Activated CD4-positive, alpha-beta T cell treated with anti-CD3 and anti-CD28 coated beads, Interleukin-2, amount 10 ng/mL, durations not matched to agents 24 days and 14 days (primary cell): ENCODE measurements around the gene POLE. TPM values are rescaled to one million over a fixed set of nuclear protein-coding genes. Genes with fewer than 3 reads are reported as not detected.
A peak's percentile ranks its signal among the peaks of the same experiment; 100 is the strongest.

Experiments
- DNase-seq: peaks from one replicate; pipeline ENCODE4 v3.0.0; 2022
- H3K27ac Mint-ChIP-seq: one replicate; pipeline ENCODE4 v1.8.0; 2022; ENCODE audit warnings: mild to moderate bottlenecking, mixed read lengths
- H3K27me3 Mint-ChIP-seq: one replicate; pipeline ENCODE4 v1.8.0; 2022; ENCODE audit warnings: mixed read lengths
- H3K36me3 Mint-ChIP-seq: one replicate; pipeline ENCODE4 v1.8.0; 2022; ENCODE audit warnings: low read depth, mild to moderate bottlenecking, mixed read lengths
- H3K4me1 Mint-ChIP-seq: one replicate; pipeline ENCODE4 v1.8.0; 2021; ENCODE audit warnings: mixed read lengths
- H3K4me3 Mint-ChIP-seq: one replicate; pipeline ENCODE4 v1.8.0; 2022; ENCODE audit warnings: mild to moderate bottlenecking, moderate library complexity, mixed read lengths
- H3K9me3 Mint-ChIP-seq: one replicate; pipeline ENCODE4 v1.8.0; 2021; ENCODE audit warnings: mixed read lengths
- intact Hi-C: fragments of 100-400 bp; cut with micrococcal nuclease; formaldehyde crosslinking; loops from one replicate; pipeline ENCODE4 v1.15.1; 2023
- total RNA-seq: library from RNA; stranded (reverse); gene quantifications from 2 replicates; pipeline ENCODE4 v1.2.3, GENCODE V29; 2022

Gene POLE, protein sequence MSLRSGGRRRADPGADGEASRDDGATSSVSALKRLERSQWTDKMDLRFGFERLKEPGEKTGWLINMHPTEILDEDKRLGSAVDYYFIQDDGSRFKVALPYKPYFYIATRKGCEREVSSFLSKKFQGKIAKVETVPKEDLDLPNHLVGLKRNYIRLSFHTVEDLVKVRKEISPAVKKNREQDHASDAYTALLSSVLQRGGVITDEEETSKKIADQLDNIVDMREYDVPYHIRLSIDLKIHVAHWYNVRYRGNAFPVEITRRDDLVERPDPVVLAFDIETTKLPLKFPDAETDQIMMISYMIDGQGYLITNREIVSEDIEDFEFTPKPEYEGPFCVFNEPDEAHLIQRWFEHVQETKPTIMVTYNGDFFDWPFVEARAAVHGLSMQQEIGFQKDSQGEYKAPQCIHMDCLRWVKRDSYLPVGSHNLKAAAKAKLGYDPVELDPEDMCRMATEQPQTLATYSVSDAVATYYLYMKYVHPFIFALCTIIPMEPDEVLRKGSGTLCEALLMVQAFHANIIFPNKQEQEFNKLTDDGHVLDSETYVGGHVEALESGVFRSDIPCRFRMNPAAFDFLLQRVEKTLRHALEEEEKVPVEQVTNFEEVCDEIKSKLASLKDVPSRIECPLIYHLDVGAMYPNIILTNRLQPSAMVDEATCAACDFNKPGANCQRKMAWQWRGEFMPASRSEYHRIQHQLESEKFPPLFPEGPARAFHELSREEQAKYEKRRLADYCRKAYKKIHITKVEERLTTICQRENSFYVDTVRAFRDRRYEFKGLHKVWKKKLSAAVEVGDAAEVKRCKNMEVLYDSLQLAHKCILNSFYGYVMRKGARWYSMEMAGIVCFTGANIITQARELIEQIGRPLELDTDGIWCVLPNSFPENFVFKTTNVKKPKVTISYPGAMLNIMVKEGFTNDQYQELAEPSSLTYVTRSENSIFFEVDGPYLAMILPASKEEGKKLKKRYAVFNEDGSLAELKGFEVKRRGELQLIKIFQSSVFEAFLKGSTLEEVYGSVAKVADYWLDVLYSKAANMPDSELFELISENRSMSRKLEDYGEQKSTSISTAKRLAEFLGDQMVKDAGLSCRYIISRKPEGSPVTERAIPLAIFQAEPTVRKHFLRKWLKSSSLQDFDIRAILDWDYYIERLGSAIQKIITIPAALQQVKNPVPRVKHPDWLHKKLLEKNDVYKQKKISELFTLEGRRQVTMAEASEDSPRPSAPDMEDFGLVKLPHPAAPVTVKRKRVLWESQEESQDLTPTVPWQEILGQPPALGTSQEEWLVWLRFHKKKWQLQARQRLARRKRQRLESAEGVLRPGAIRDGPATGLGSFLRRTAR (N-terminal part only)
- total RNA-seq: 171 and 180 TPM in 2 replicates

DNA sequence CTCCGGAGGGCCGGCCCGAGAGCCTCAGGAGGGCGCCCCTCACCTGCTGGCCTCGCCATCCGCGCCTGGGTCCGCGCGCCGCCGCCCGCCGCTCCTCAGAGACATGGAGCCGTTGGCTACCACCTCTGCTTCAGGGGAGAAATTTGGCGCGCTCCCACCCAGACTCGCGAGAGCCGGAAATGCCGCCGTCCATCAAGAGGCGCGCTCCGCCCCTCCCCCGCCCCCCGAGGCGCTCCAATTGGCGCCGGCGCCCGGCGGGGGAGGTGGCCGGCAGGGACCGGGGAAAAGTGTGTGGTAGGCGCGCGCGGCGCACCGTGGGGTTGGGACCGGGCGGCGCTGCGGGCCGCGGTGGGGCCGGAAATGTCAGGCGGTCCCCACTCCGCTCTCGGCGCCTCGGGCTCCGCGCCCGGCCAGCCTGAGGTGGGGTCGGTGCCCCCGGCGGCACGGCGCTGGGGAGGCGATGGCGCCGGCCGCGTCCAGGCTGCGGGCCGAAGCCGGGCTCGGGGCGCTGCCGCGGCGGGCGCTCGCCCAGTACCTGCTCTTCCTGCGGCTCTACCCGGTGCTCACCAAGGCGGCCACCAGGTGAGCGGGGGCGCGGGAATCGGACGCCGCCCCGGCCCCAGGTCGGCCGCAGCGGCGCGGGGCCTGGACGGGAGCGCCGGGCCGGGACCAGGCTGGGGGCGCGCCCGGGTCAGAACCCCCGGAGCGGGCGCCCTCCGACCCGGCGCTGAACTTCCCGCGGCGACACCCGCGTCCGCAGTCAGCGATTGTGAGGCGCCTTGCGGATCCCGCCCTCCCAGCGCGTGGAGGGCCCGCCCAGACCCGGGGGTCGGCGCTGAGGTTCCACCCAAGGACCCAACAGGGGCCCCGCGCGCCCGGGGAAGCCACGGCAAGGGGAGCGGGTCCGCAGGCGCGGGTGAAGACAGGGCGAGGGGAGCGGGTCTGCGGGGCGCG is at the start of gene POLE, which contains the start of gene PXMP2:
Gene POLE, minus strand, starts transcription at position 132 of the 954 bp plus-strand sequence. Its CDS starts 27 bp downstream, at position 105.
Gene PXMP2, plus strand, starts transcription at position 377 of the 954 bp plus-strand sequence. Its CDS starts 84 bp downstream, at position 461.
- intact Hi-C loops: loop anchor here (1.0 to 2.0 kb wide), 3 partner anchors 23 to 141 kb away; partner anchors contain the start of genes GOLGA3 and PGAM5
- Mint-ChIP-seq H3K4me1 (peaks cover 27% of the 10 kb centered on the region), H3K27me3 (no peaks in the 10 kb centered on the region), H3K36me3 (peaks cover 22% of the 10 kb centered on the region), H3K27ac (peak within 1 kb of the TSS; percentile 88), H3K9me3 (no peaks in the 10 kb centered on the region), H3K4me3 (peak within 1 kb of the TSS; percentile 85)
- peak; percentile 98 for DNase-seq

DNA sequence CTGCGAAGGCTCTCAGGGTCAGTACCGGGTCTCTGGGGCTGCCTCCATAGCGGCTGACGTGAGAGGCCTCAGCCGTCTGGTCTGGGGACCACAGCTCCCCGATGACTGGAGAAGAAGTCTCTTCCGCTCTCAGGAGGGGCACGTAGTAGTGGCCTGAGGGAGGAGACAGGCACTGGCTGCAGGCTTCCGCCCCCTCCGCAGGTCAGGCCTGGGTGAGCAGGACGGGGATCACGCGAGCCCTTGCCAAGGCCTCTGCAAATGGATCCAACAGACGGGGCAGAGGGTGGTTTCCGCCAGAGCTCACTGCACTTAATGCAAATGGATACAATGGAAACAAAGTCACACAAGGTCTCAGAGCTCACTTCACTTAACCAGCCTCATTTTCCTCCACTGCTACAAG is 49.8 kb upstream of the POLE start:
- Mint-ChIP-seq H3K4me3 (no peak overlapping the region), H3K27ac (no peak overlapping the region), H3K27me3 (no peaks in the 10 kb centered on the region), H3K4me1 (no peaks in the 10 kb centered on the region), H3K36me3 (peaks cover 82% of the 10 kb centered on the region), H3K9me3 (no peaks in the 10 kb centered on the region)
- intact Hi-C loops: no loop called here
- DNase-seq: no peak

DNA sequence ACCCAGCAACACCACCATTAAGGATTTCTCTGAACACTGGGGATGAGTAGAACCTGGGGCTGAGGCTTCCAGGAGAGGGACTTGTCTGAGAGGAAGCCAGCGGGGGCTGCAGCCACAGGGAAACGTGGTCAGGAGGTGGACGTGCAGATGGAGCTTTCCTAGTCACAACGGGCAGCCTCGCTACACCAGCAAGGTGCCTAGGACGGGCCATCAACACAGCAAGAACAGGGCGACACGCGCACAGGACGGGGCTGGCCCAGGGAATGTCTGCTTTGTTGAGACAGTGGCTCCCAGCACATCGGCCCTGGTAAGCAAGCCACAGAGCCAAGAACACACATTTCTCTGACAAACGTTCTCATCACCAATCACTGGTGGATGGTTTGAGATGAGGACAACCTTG is 49.2 kb upstream of the POLE start:
- H3K27me3 Mint-ChIP-seq: no peaks in the 10 kb centered on the region
- H3K9me3 Mint-ChIP-seq: no peaks in the 10 kb centered on the region
- intact Hi-C loops: no loop called here
- no peaks in the 10 kb centered on the region for H3K4me1 Mint-ChIP-seq
- no peak for DNase-seq
- H3K27ac Mint-ChIP-seq: no peak overlapping the region
- no peak overlapping the region for H3K4me3 Mint-ChIP-seq
- peaks cover 83% of the 10 kb centered on the region for H3K36me3 Mint-ChIP-seq

DNA sequence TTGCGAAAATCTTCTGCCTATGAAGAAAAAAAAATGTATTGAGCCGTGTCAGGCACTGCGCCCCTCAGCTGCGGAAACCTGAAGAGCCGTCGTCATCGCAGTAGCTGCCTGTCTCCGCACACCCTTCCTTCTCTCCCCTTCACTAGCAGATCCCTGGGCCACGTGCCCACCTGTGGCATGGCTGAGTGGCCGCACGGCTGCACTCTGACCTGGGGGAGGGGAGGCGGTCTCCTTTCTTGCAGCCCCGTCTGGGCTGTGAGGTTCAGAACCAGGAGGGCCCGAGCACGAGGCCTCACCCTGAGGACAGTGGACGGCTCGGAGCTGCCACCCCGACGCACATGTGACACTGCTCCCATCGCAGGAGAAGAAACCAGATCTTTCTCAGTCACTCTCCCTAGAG is 48.4 kb upstream of the POLE start:
- Mint-ChIP-seq H3K4me1 (no peaks in the 10 kb centered on the region), H3K4me3 (no peak overlapping the region), H3K27me3 (no peaks in the 10 kb centered on the region), H3K9me3 (no peaks in the 10 kb centered on the region), H3K27ac (no peak overlapping the region), H3K36me3 (peaks cover 81% of the 10 kb centered on the region)
- DNase-seq: no peak
- intact Hi-C loops: no loop called here

DNA sequence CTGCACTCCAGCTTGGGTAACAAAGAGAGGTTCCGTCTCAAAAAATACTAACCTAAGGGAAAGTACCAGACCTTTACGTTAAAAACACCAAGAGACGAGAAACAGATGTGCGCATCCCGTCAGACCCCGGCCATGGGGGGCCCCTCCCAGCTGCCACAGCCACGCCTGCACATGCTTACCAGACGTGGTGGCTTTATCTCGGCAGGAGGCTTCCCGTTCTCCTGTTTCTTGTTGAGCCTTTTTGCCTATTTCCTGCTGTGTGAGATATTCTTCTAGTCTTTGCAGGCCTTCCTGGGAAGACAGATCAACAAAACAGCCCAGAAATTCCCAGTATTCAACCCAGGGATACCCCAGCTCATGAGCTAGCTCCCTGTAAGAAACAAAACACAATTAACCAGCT is 47.1 kb upstream of the POLE start:
- Mint-ChIP-seq H3K4me1 (peaks cover 4% of the 10 kb centered on the region), H3K4me3 (no peak overlapping the region), H3K9me3 (no peaks in the 10 kb centered on the region), H3K27ac (no peak overlapping the region), H3K36me3 (peaks cover 79% of the 10 kb centered on the region), H3K27me3 (no peaks in the 10 kb centered on the region)
- intact Hi-C loops: no loop called here
- no peak for DNase-seq

DNA sequence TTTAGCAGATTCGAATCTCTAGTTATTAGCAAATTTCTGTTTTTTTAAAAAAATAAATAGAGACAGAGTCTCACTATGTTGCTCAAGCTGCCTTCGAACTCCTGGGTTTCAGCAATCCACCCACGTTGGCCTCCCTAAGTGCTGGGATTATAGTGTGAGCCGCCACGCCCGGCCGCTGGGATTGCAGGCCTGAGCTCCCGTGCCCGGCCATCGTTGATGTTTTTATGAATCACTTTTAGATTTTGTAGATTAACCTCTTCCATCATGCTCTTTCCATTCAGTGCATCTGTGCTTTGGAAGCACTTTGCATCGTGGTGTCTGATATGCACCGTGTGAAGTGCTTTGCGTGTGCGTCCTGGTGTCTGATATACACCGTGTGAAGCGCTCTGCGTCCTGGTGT is 44.4 kb upstream of the POLE start:
- peaks cover 82% of the 10 kb centered on the region for H3K36me3 Mint-ChIP-seq
- H3K27ac Mint-ChIP-seq: no peak overlapping the region
- intact Hi-C loops: no loop called here
- no peak overlapping the region for H3K4me3 Mint-ChIP-seq
- peaks cover 4% of the 10 kb centered on the region for H3K4me1 Mint-ChIP-seq
- no peaks in the 10 kb centered on the region for H3K9me3 Mint-ChIP-seq
- no peaks in the 10 kb centered on the region for H3K27me3 Mint-ChIP-seq
- DNase-seq: no peak

DNA sequence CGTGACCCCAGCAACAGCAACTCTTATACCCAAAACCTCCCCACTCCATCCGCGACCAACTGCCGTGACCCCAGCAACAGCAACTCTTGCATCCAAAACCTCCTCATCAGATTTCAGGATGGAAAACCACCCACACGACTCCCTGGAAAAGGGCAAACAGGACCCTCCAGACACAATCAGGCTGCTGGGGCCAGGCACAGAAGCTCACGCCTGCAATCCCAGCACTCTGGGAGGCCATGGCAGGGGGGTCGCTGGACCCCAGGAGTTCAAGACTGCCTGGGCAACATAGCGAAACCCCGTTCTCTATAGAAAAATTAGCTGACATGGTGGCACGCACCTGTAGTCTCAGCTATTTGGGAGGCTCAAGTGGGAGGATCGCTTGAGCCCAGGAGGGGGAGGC is 43.2 kb upstream of the POLE start:
- intact Hi-C loops: no loop called here

DNA sequence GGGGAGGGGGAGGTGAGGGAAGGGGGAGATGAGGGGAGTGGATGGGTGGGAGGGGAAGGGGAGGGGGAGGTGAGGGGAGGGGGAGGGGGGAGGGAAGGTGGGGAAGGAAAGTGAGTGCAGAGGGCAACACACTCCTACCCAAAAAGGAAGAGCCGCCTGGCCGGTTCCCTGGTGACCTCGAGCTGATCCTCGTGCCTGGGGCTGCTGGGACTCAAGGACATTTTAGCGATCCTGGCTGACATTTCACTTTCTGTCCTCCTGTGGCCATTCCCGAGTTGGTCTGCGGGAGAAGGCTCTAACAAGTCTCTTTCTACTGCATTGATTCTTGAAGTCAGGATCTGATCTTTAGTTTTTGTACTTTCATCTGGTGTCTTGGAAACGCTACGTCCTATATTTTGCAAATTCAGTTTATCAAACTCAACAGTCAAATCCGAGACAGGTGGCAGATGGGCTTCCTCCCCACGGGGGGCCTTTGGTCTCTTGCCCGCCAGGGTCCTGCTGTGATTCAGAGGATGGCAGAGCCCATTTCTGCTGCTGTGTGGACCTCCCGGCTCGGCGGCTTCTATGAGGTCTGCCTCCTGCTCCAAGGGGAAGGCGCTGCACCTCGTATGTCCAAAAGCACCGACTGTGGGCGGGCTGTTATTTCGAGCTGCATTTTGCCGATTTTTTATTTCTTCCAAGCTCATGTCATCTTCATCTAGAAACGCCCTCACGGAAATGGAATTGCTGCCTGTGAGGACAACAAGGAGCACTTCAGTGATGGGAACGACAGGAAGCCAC is 42.6 kb upstream of the POLE start:
- intact Hi-C loops: no loop called here
- no peaks in the 10 kb centered on the region for H3K27me3 Mint-ChIP-seq
- DNase-seq: no peak
- H3K4me1 Mint-ChIP-seq: peaks cover 4% of the 10 kb centered on the region
- H3K9me3 Mint-ChIP-seq: no peaks in the 10 kb centered on the region
- peak overlapping the region; percentile 45 for H3K27ac Mint-ChIP-seq
- H3K4me3 Mint-ChIP-seq: no peak overlapping the region
- peaks cover 81% of the 10 kb centered on the region for H3K36me3 Mint-ChIP-seq

More for the DNA sequence above, 43.2 kb upstream of the POLE start:
- H3K9me3 Mint-ChIP-seq: no peaks in the 10 kb centered on the region
- no peak overlapping the region for H3K4me3 Mint-ChIP-seq
- peak overlapping the region; percentile 45 for H3K27ac Mint-ChIP-seq
- DNase-seq: no peak
- peaks cover 4% of the 10 kb centered on the region for H3K4me1 Mint-ChIP-seq
- peaks cover 83% of the 10 kb centered on the region for H3K36me3 Mint-ChIP-seq
- no peaks in the 10 kb centered on the region for H3K27me3 Mint-ChIP-seq

DNA sequence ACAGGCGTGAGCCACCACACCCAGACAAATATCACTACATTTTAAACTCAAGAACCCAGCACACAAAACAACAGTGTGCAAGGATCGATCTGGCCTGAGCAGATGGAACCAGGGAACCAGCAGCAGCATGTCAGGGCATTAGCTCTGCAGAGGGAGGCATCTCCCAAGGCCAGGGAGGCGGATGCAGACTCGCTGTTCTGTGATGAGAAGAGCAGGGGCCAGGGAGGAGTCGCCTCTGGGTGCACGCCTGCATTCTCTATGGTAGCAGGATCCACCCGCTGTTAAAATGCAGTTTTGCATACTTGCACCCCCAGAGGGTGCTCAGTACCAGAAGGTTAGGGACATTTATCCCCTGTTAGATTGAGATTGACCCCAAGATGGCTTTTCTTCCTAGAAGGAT is 41.4 kb upstream of the POLE start:
- Mint-ChIP-seq H3K4me1 (peaks cover 7% of the 10 kb centered on the region), H3K36me3 (peaks cover 80% of the 10 kb centered on the region), H3K9me3 (no peaks in the 10 kb centered on the region), H3K27ac (no peak overlapping the region), H3K27me3 (no peaks in the 10 kb centered on the region), H3K4me3 (no peak overlapping the region)
- no peak for DNase-seq
- intact Hi-C loops: no loop called here

DNA sequence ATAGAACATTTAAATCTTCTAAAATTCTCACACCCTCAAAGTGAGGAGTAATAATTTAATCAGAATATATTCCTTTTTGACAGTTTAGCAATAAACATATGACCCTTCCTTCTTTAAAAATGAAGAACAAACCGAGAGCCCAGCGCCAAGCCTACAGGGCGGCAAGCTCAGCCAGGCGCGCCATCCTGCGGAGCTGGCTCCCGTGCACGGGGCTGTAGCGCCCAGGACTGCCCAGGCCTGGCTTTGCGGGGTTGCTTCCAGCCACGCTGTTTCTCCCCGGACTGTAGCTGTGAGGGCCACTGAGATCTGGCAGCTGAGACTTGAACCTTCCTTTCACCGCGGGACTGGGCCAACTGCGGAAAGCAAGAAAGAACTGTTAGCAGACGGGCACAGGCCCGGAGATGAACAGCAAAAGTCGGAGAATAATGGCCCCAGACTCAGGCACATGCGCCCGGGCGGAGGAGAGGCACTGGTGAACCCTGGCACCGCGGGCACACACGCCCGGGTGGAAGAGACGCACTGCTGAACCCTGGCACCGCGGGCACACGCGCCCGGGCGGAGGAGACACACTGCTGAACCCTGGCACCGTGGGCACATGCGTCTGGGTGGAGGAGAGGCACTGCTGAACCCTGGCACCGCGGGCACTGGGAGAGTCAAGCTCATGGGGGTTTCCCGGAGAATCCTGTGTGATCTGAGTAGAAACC is 40.1 kb upstream of the POLE start:
- intact Hi-C loops: no loop called here
- H3K4me1 Mint-ChIP-seq: peaks cover 7% of the 10 kb centered on the region

DNA sequence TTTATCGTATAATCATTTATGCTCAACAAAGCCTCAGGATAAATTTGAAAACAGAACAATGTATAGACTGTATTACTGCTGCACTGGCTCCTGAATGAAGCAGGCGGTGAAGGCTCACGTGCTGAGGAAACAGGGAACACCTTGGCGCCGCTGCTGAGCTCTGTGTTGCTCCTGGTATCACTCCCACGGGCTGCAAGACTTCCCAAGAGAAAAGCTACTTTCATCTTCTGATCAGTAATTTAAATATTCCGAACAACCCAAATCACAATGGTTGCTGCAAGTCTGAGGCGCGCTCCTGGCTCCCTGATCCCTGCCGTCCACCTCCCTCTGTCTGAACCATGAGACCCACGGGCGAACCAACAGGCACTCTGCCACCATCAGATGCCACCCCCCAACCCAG is 39.2 kb upstream of the POLE start:
- Mint-ChIP-seq H3K27ac (no peak overlapping the region), H3K4me1 (peaks cover 7% of the 10 kb centered on the region), H3K27me3 (no peaks in the 10 kb centered on the region), H3K4me3 (no peak overlapping the region), H3K36me3 (peaks cover 73% of the 10 kb centered on the region), H3K9me3 (no peaks in the 10 kb centered on the region)
- intact Hi-C loops: no loop called here
- no peak for DNase-seq

More for the DNA sequence above, 40.1 kb upstream of the POLE start:
- Mint-ChIP-seq H3K27me3 (no peaks in the 10 kb centered on the region), H3K9me3 (no peaks in the 10 kb centered on the region), H3K27ac (no peak overlapping the region), H3K36me3 (peaks cover 76% of the 10 kb centered on the region), H3K4me3 (no peak overlapping the region)
- DNase-seq: no peak
